ENCODE measurements around the gene NPAS3.

Gene NPAS3

GRCh38 chr14:33655421-33655820 lies 716.7 kb downstream of the NPAS3 start:
- no peak for DNase-seq

- no peak for DNase-seq
These were observed 718.8 kb downstream of the NPAS3 start for GRCh38 chr14:33657476-33657875.

GRCh38 chr14:33660248-33660647 lies 721.6 kb downstream of the NPAS3 start:
- no peak for DNase-seq

- DNase-seq: no peak
These were observed 722.4 kb downstream of the NPAS3 start for GRCh38 chr14:33661101-33661500.

GRCh38 chr14:33668066-33668465 lies 729.4 kb downstream of the NPAS3 start:
- DNase-seq: no peak

GRCh38 chr14:33669111-33669510 lies 730.4 kb downstream of the NPAS3 start:
- no peak for DNase-seq

GRCh38 chr14:33670235-33670634 lies 731.6 kb downstream of the NPAS3 start:
- no peak for DNase-seq

- DNase-seq: no peak
These were observed 732.9 kb downstream of the NPAS3 start for GRCh38 chr14:33671556-33671955.

- DNase-seq: no peak
These were observed 736.2 kb downstream of the NPAS3 start for GRCh38 chr14:33674927-33675326.

- DNase-seq: no peak
These were observed 736.9 kb downstream of the NPAS3 start for GRCh38 chr14:33675415-33676130.

- no peak for DNase-seq
These were observed 737.5 kb downstream of the NPAS3 start for GRCh38 chr14:33676135-33676566.

GRCh38 chr14:33676891-33677290 lies 738.2 kb downstream of the NPAS3 start:
- DNase-seq: no peak

GRCh38 chr14:33678005-33678404 lies 739.3 kb downstream of the NPAS3 start:
- no peak for DNase-seq

GRCh38 chr14:33679025-33679424 lies 740.3 kb downstream of the NPAS3 start:
- DNase-seq: no peak

GRCh38 chr14:33679461-33680225 lies 741.0 kb downstream of the NPAS3 start:
- no peak for DNase-seq

- no peak for DNase-seq
These were observed 742.2 kb downstream of the NPAS3 start for GRCh38 chr14:33680873-33681272.

GRCh38 chr14:33682760-33683159 lies 744.1 kb downstream of the NPAS3 start:
- DNase-seq: no peak

- DNase-seq: no peak
These were observed 746.3 kb downstream of the NPAS3 start for GRCh38 chr14:33685026-33685425.

GRCh38 chr14:33685698-33686097 lies 747.0 kb downstream of the NPAS3 start:
- no peak for DNase-seq

GRCh38 chr14:33686218-33686617 lies 747.5 kb downstream of the NPAS3 start:
- DNase-seq: no peak

GRCh38 chr14:33686856-33687255 lies 748.2 kb downstream of the NPAS3 start:
- DNase-seq: no peak

GRCh38 chr14:33689680-33690079 lies 751.0 kb downstream of the NPAS3 start:
- no peak for DNase-seq

GRCh38 chr14:33691907-33692306 lies 753.2 kb downstream of the NPAS3 start:
- DNase-seq: no peak

- no peak for DNase-seq
These were observed 754.1 kb downstream of the NPAS3 start for GRCh38 chr14:33692762-33693161.
